BLaER1 treated with 17β-estradiol and CSF1 and Interleukin-3, amounts not matched to agents 10 nM and 100 nM (cell line): ENCODE data around the gene ARRDC2.
"Not testable (repeated sequence)": the region's sequence is repeated elsewhere in the genome, so short reads cannot be mapped to it uniquely, and the experiment has no call there.

Source experiments
- H3K27ac ChIP-seq, 11 experiments: shearing (Covaris generic); formaldehyde crosslinking; 2 replicates each; pipeline ENCODE4 v1.8.1; 2022
- H3K27me3 ChIP-seq, 11 experiments: shearing (Covaris generic); formaldehyde crosslinking; 2 replicates each; pipeline ENCODE4 v1.8.1; 2022
- H3K36me3 ChIP-seq, 11 experiments: shearing (Covaris generic); formaldehyde crosslinking; 2 replicates each; pipeline ENCODE4 v1.8.1; 2022
- H3K4me1 ChIP-seq, 10 experiments: shearing (Covaris generic); formaldehyde crosslinking; 2 replicates each; pipeline ENCODE4 v1.8.1; 2022
- H3K4me2 ChIP-seq, 11 experiments: shearing (Covaris generic); formaldehyde crosslinking; 2 replicates each; pipeline ENCODE4 v1.8.1; 2022
- H3K4me3 ChIP-seq, 10 experiments: shearing (Covaris generic); formaldehyde crosslinking; 2 replicates each; pipeline ENCODE4 v1.8.1; 2022
- H3K9ac ChIP-seq, 11 experiments: shearing (Covaris generic); formaldehyde crosslinking; 2 replicates each; pipeline ENCODE4 v1.8.1; 2022
- H3K9me3 ChIP-seq, 11 experiments: shearing (Covaris generic); formaldehyde crosslinking; replicated peaks in 1 of 11; 2 replicates each; pipeline ENCODE4 v1.8.1; 2022
- H4K20me1 ChIP-seq, 11 experiments: shearing (Covaris generic); formaldehyde crosslinking; 2 replicates each; pipeline ENCODE4 v1.8.1; 2022
- Cebpa-rat ChIP-seq, 11 experiments: shearing (Covaris generic); IDR thresholded peaks; 2 replicates each; pipeline ENCODE4 v1.8.1; 2022

ARRDC2 gene

DNA sequence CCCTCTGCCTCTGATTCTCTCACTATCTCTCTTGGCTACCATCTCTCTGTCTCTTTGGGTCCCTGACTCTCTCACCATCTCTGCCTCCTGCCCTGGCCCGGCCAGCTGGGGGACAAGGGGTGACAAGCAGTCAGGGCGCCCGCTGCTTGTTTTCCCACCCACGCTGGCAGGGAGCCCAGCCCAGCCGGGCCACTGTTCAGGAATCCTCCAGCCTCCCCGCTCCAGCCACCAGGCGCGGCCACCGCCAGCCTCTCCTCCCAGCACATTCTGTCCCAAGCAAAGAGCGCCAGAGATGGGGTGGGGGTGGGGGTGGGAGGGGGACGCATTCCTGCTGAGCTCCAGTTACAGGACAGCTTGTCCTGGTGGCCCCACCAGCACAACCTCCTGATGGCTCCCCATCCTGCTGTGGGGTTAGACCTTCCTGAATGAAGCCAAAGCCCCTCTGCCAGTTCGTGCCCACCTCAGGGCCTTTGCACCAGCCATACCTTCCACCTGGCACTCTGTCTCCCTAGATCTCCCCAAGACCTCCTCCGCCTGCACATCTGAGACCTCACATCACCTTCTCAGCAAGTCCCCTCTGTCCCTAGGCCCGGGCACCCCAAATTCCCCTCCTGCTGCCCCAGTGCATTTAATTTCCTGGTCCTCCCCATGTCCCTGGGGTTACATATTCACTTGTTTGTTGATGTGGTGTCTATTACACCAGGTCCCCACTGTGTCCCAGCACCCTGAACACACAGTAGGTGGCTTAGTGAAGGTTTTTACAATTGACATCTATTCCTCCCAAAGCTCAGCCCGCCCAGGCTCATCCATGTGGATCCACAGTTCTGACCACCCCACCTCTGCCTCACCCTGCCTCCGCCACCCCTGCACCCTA, 12.5 kb downstream of the ARRDC2 start:
- Histone ChIP-seq H3K36me3 (peaks cover 2 to 4% (median 4%) of the 10 kb centered on the region in 11 experiments), H3K27ac (peak overlapping the region; percentile 93 to 100 (median 99); a peak in 20 of 22 replicates), H3K27me3 (no peaks in the 10 kb centered on the region), H3K9ac (peak overlapping the region in 4 of 11 experiments; percentile 82 to 90 (median 89); a peak in 8 of 22 replicates), H3K4me2 (peak overlapping the region; percentile 85 to 99 (median 92); a peak in 20 of 22 replicates), H4K20me1 (no peaks in the 10 kb centered on the region; a peak in 1 of 22 replicates), H3K4me1 (peaks cover 76 to 98% (median 82%) of the 10 kb centered on the region in 10 experiments), H3K4me3 (no peak overlapping the region), H3K9me3 (no peaks in the 10 kb centered on the region)
- TF ChIP-seq Cebpa-rat (IDR thresholded peaks at IDR 0.05) = no peak

- Histone ChIP-seq H4K20me1 (no peaks in the 10 kb centered on the region), H3K27ac (peak overlapping the region; percentile 93 to 100 (median 99)), H3K4me1 (peaks cover 74 to 96% (median 84%) of the 10 kb centered on the region in 10 experiments), H3K9ac (peak overlapping the region; percentile 74 to 91 (median 89); a peak in 20 of 22 replicates), H3K4me2 (peak overlapping the region; percentile 85 to 99 (median 92)), H3K4me3 (peak overlapping the region in 7 of 10 experiments; percentile 28 to 65 (median 51); a peak in 9 of 20 replicates), H3K27me3 (no peaks in the 10 kb centered on the region), H3K36me3 (no peaks in the 10 kb centered on the region; a peak in 1 of 22 replicates), H3K9me3 (no peaks in the 10 kb centered on the region)
- no peak for TF ChIP-seq Cebpa-rat (IDR thresholded peaks at IDR 0.05)
Observed at GRCh38 chr19:18021121-18021755, 13.3 kb downstream of the ARRDC2 start.

DNA sequence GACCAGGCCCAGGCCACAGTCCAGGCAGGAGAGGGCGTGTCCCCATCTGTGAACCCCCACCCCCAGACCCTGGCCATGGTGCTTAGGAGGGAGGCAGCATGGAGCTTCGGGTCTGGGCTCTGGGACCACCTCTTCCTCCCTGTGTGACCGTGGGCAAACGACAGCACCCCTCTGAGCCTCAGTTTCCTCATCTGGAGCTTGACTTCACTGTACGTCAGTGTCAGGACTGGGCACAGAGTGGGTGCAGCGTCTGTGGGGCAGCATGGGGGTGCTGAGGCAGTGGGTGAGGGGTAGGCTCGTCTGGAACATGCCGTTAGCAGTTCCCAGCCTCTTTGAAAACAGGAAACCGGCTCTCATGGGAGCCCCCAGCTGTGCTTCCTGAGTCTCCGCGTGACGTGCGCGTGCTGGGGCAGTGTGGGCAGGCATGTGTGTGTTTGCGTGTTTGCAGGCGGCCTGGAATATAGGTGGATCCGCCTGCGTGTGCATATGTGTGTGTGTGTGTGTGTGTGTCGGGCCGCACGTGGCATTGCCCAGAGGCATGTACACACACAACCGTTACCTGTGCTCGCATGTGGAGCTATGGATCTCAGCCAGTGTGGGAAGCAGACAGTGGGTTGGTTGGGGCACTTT, 15.8 kb downstream of the ARRDC2 start:
- H3K4me3 ChIP-seq = peak overlapping the region; percentile 11 to 65 (median 49); a peak in 19 of 20 replicates

GRCh38 chr19:18027151-18027550, 19.2 kb downstream of the ARRDC2 start:
- Histone ChIP-seq H3K4me3 (no peak overlapping the region), H3K4me2 (peak overlapping the region in 1 of 11 experiments; percentile 22; a peak in 2 of 22 replicates), H3K9me3 (no peaks in the 10 kb centered on the region), H3K36me3 (no peaks in the 10 kb centered on the region), H3K9ac (no peak overlapping the region), H3K27ac (peak overlapping the region in 7 of 11 experiments; percentile 19 to 100 (median 40); a peak in 9 of 22 replicates), H4K20me1 (no peaks in the 10 kb centered on the region), H3K4me1 (peaks cover 62 to 90% (median 73%) of the 10 kb centered on the region in 10 experiments), H3K27me3 (no peaks in the 10 kb centered on the region)
- no peak for TF ChIP-seq Cebpa-rat (IDR thresholded peaks at IDR 0.05)

More for the DNA sequence above, 15.8 kb downstream of the ARRDC2 start:
- no peaks in the 10 kb centered on the region for H4K20me1 ChIP-seq
- H3K36me3 ChIP-seq = no peaks in the 10 kb centered on the region
- H3K27ac ChIP-seq = peak overlapping the region; percentile 93 to 100 (median 99)
- no peaks in the 10 kb centered on the region for H3K27me3 ChIP-seq
- no peaks in the 10 kb centered on the region for H3K9me3 ChIP-seq
- H3K4me2 ChIP-seq = peak overlapping the region; percentile 85 to 99 (median 92)
- TF ChIP-seq Cebpa-rat (IDR thresholded peaks at IDR 0.05) = no peak
- H3K9ac ChIP-seq = peak overlapping the region; percentile 82 to 91 (median 89)
- H3K4me1 ChIP-seq = peaks cover 59 to 76% (median 71%) of the 10 kb centered on the region in 10 experiments

DNA sequence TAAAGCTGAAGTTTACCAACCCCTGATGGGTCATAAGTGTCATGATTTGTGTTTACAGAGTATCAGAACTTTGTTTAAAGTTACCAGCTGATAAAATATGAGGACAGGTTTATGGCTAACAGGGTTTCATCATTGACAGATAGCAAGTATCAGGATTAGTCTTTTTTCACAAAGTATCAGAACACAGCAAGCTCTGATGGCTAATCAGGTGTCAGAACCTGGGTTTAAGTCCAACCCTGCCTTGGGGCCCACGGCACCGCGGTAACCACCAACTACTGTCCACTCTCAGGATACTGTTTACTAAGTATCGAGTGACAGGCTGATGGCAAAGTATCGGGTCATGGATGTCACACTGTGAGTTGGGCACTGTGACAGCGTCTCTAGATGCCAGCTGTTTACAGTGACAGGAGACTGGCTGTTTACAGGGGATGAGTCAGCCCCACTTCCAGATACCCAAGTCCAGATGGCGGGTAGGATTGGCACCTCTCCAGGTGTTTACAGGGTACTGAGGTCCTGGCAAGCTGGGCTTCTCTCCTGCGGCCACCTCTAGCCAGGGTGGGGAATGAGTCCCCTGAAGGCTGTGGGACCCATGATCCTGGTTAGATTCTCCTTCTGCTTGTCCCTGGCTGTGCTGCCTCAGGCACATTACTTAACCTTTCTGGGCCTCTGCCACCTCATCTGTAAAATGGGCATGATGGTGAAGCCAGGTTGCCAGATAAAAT, 21.8 kb downstream of the ARRDC2 start:
- TF ChIP-seq Cebpa-rat (IDR thresholded peaks at IDR 0.05) = no peak
- H3K27me3 ChIP-seq = no peaks in the 10 kb centered on the region
- no peaks in the 10 kb centered on the region for H3K9me3 ChIP-seq
- H3K4me2 ChIP-seq = peak overlapping the region in 8 of 11 experiments; percentile 5 to 45 (median 26); a peak in 10 of 22 replicates
- peak overlapping the region in 7 of 11 experiments; percentile 2 to 99 (median 37); a peak in 9 of 22 replicates for H3K27ac ChIP-seq
- H3K4me3 ChIP-seq = no peak overlapping the region
- H3K36me3 ChIP-seq = no peaks in the 10 kb centered on the region
- peak overlapping the region in 4 of 11 experiments; percentile 1 to 29 (median 14); a peak in 4 of 22 replicates for H3K9ac ChIP-seq
- peaks cover 48 to 73% (median 59%) of the 10 kb centered on the region in 10 experiments for H3K4me1 ChIP-seq
- no peaks in the 10 kb centered on the region for H4K20me1 ChIP-seq

DNA sequence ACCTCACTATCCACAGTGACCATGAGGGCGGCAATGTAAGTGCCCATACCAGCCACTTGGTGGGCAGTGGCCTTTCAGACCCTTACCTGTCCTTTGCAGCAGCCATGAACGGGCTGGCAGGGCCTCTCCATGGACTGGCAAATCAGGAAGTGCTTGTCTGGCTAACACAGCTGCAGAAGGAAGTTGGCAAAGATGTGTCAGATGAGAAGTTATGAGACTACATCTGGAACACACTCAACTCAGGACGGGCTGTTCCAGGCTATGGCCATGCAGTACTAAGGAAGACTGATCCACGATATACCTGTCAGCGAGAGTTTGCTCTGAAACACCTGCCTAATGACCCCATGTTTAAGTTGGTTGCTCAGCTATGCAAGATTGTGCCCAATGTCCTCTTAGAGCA, 23.4 kb downstream of the ARRDC2 start:
- Histone ChIP-seq H3K4me2 (peak overlapping the region; percentile 48 to 80 (median 62)), H3K27ac (peak overlapping the region in 10 of 11 experiments; percentile 18 to 99 (median 60); a peak in 20 of 22 replicates), H3K4me1 (peaks cover 46 to 57% (median 50%) of the 10 kb centered on the region in 10 experiments), H3K9ac (peak overlapping the region in 2 of 11 experiments; percentile 16 to 26; a peak in 1 of 22 replicates)
- not testable (repeated sequence) for H3K9me3 ChIP-seq, H3K36me3 ChIP-seq, H3K27me3 ChIP-seq, H3K4me3 ChIP-seq, H4K20me1 ChIP-seq

DNA sequence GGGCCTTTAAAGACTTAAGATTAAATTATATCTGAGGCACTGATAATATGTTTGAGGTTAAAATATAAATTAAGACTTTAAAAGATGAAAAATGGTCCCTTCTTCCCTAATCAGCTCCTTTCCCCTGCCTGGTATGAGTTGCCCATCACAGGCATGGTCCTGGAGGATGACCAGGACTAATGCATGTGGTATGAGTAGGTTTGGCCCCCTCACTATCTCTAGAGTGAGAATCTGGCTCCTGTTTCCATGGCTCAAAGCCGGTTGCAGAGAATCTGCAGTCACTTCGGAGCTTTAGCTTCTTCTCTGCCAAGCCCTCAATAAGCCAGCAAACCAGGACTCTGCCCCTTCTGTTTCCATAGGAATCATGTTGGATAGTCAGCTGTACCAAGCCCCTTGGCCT, 24.1 kb downstream of the ARRDC2 start:
- Histone ChIP-seq H3K27ac (peak overlapping the region in 2 of 11 experiments; percentile 38 to 48; a peak in 2 of 22 replicates), H3K4me1 (peaks cover 40 to 57% (median 47%) of the 10 kb centered on the region in 10 experiments), H3K4me2 (peak overlapping the region in 6 of 11 experiments; percentile 23 to 69 (median 34); a peak in 8 of 22 replicates)
- H3K9ac ChIP-seq, H3K4me3 ChIP-seq, H3K36me3 ChIP-seq, H3K27me3 ChIP-seq, H4K20me1 ChIP-seq, H3K9me3 ChIP-seq: not testable (repeated sequence)

DNA sequence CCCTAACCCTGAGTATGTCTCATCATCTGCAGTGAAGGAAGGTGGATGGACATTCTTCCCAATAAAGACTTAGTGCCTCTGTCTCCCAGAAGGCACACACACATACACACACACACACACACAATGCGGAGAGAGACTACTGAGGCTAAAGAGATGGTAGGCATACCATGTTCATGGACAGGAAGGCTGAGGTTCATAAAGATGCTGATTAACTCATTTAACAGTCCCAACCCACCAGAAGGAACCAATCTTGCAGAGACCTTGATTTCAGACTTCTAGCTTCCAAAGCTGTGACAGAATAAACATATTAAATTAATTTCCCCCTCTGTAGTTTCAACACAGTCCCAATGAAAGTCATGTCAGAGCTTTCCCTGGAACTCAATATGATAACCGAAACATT, 33.1 kb downstream of the ARRDC2 start:
- no peak for TF ChIP-seq Cebpa-rat (IDR thresholded peaks at IDR 0.05)

More for the DNA sequence above, 33.1 kb downstream of the ARRDC2 start:
- no peaks in the 10 kb centered on the region for H3K27me3 ChIP-seq
- H3K4me1 ChIP-seq = peaks cover 33 to 60% (median 46%) of the 10 kb centered on the region in 10 experiments
- no peak overlapping the region for H3K4me2 ChIP-seq
- no peaks in the 10 kb centered on the region for H3K36me3 ChIP-seq
- H3K9ac ChIP-seq = no peak overlapping the region
- H3K4me3 ChIP-seq = no peak overlapping the region
- no peaks in the 10 kb centered on the region for H4K20me1 ChIP-seq
- H3K27ac ChIP-seq = no peak overlapping the region
- peaks cover 3 to 14% (median 8%) of the 10 kb centered on the region in 11 experiments; a peak in 14 of 22 replicates for H3K9me3 ChIP-seq
